Pancreas (tissue), 10 donors: ENCODE data around the gene THAP10. TPM values are rescaled to one million over a fixed set of nuclear protein-coding genes. Genes with fewer than 3 reads are reported as not detected.
A peak's percentile ranks its signal among the peaks of the same experiment; 100 is the strongest.

Source experiments
- ATAC-seq, 4 donors: fragments of 200-7000 bp; cut with Tn5 transposase; one replicate each; pipeline versions ENCODE4 v1.8.0 to v1.9.1; 2020; ENCODE audit warnings: mild to moderate bottlenecking in 4 of 4, moderate library complexity in 4 of 4
- DNase-seq, 6 donors: peaks; one replicate each; pipeline ENCODE4 v3.0.0-alpha.2; 2020
- FAIRE-seq: peaks from 2 replicates; lab custom pipeline; 2012; peaks lifted over from hg19 to GRCh38; lab: Jason Lieb, UNC
- H3K27ac ChIP-seq, 4 donors: fragments of 200-600 bp; sonication (generic); 1 replicate in 3 of 4; 2 replicates in 1 of 4; pipeline versions ENCODE4 v1.5.0 to v1.8.0; 2020
- H3K27me3 ChIP-seq, 4 donors: fragments of 200-600 bp; one replicate each; pipeline ENCODE4 v1.8.0; 2021
- H3K36me3 ChIP-seq, 3 donors: fragments of 200-600 bp; sonication (generic) in 1 of 3; one replicate each; pipeline versions ENCODE4 v1.5.0 to v1.8.0; 2020 to 2021
- H3K4me1 ChIP-seq, 3 donors: fragments of 200-600 bp; one replicate each; pipeline ENCODE4 v1.8.0; 2021
- H3K4me3 ChIP-seq, 4 donors: fragments of 200-600 bp; sonication (generic) in 2 of 4; one replicate each; pipeline versions ENCODE4 v1.5.0 to v1.8.0; 2020 to 2021
- H3K9me3 ChIP-seq, 4 donors: fragments of 200-600 bp; one replicate each; pipeline ENCODE4 v1.8.0; 2021
- WGBS, 2 donors: extraction: QIAGEN DNeasy Blood & Tissue Kit; methylation state at CpG; one replicate each; pipeline ENCODE4 v1.1.7; 2013; 5-methylcytosine and 5-hydroxymethylcytosine counted together
- intact Hi-C, 3 donors: fragments of 100-400 bp; cut with DNase I; formaldehyde crosslinking; loops; one replicate each; pipeline versions ENCODE4 v1.11.1 to v1.14.2; 2022
- polyA plus RNA-seq, 2 donors: library from polyadenylated mRNA; stranded (reverse); fragments of 200-250 nt; gene quantifications; one replicate each; pipeline ENCODE4 v1.2.3, GENCODE V29; 2013
- total RNA-seq, 6 donors: library from RNA; stranded (reverse); fragmentation: NEBNext Ultra II Directional in 4 of 6; extraction: Animal tissue kit (Norgen Biotek cat#: 25700) in 4 of 6; gene quantifications; one replicate each; pipeline versions ENCODE4 v1.2.1 to v1.2.4, GENCODE V29; 2021 to 2023
- TF ChIP-seq, protein P1 (sequence below), 4 donors: fragments of 200-600 bp; sonication (generic) in 3 of 4; IDR thresholded peaks; one replicate each; pipeline versions ENCODE4 v1.5.0 to v1.8.0; 2021; ENCODE audit warnings: antibody characterized with exemption in 4 of 4
- donor health status: healthy with polysubstance abuse.
- donor health status: DM: no; HTN: no; CAD: no; lungs with moderate emphysema.
- donor health status: DM: no; HTN: no; CAD: no.
- donor health status: control.
- donor health status: control.
- donor health status: Bipolar disorder and iron deficiency.
- donor health status: DM: yes; HTN: yes; CAD: no.
- donor health status: DM: no; HTN: no; CAD: no.
- donor health status: DM: no; HTN: no; CAD: no.
- donor health status: DM: yes; HTN: yes; CAD: no.

THAP10 gene
- total and polyA plus RNA-seq, 8 donors, result 0.43 to 2.6 (median 0.87) TPM

DNA sequence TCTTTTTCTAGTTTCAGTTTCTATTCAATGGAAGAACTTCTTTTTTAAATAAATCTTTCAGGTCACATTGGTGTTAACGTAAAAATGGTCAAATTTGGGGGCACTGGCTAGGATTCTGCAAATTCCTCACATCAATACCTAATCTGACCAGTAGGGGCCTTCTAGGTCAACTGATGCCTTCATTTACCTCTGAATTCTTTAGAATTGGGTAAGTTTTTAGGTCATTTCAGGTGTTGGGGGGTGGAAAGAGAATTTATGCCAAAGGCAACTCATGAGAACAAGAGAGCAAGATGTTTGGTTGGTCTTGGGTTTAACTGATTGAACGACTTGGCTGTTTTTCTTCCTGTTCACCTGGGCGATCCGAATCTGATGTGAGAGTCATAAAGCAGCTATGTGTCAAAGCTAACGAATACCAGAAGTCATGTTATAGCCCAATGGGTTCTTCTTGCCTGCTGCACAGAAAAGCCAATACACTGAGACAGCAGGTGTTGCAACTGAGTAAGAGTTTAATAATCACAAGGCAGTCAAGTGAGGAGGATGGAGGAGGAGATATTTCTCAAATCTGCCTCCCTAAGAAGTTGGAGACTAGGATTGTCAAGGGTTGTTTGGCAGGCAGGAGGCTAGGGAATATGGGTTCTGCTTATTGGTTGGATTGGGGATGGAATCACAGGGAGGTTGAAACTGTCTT lies 15.7 kb upstream of the THAP10 start:
- Histone ChIP-seq H3K27me3 (no peaks in the 10 kb centered on the region), H3K27ac (no peak overlapping the region), H3K4me3 (no peak overlapping the region), H3K4me1 (no peaks in the 10 kb centered on the region), H3K9me3 (peaks cover 0 to 4% (median 0%) of the 10 kb centered on the region in 4 donors), H3K36me3 (no peaks in the 10 kb centered on the region)
- TF ChIP-seq, protein P1, sequence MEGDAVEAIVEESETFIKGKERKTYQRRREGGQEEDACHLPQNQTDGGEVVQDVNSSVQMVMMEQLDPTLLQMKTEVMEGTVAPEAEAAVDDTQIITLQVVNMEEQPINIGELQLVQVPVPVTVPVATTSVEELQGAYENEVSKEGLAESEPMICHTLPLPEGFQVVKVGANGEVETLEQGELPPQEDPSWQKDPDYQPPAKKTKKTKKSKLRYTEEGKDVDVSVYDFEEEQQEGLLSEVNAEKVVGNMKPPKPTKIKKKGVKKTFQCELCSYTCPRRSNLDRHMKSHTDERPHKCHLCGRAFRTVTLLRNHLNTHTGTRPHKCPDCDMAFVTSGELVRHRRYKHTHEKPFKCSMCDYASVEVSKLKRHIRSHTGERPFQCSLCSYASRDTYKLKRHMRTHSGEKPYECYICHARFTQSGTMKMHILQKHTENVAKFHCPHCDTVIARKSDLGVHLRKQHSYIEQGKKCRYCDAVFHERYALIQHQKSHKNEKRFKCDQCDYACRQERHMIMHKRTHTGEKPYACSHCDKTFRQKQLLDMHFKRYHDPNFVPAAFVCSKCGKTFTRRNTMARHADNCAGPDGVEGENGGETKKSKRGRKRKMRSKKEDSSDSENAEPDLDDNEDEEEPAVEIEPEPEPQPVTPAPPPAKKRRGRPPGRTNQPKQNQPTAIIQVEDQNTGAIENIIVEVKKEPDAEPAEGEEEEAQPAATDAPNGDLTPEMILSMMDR (IDR thresholded peaks at IDR 0.05), result no peak
- FAIRE-seq (no peak), DNase-seq (no peak), ATAC-seq (no peak)
- intact Hi-C loops, result no loop called here
- WGBS, 2 donors, result 75 to 84% methylated on average over 5 of the region's 5 CpGs

DNA sequence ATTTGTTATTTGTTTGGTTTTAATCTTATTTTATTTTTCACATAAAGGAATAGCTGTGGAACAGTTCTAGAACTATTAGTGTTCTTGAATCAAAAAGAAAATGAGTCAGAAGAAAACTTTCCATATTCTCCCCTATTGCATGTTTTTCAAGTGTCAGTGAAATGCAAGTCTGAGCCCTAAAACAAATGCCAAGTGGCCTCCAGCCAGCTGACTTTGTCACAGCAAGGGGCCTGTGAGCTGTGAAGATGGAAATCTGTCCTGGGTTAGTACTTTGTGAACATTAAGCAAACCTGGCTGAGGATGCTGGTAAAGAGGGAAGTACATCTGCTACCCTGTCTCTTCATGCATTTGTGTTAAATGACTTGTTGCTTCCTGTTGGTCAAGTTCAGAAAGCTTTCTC lies 14.6 kb upstream of the THAP10 start:
- intact Hi-C loops, result no loop called here
- no peak for ATAC-seq
- Histone ChIP-seq H3K4me3 (no peak overlapping the region), H3K9me3 (peaks cover 0 to 4% (median 0%) of the 10 kb centered on the region in 4 donors), H3K36me3 (no peaks in the 10 kb centered on the region), H3K27ac (no peak overlapping the region), H3K27me3 (no peaks in the 10 kb centered on the region), H3K4me1 (no peaks in the 10 kb centered on the region)
- DNase-seq, result no peak
- FAIRE-seq, result no peak
- TF ChIP-seq, protein P1 (IDR thresholded peaks at IDR 0.05), result no peak

DNA sequence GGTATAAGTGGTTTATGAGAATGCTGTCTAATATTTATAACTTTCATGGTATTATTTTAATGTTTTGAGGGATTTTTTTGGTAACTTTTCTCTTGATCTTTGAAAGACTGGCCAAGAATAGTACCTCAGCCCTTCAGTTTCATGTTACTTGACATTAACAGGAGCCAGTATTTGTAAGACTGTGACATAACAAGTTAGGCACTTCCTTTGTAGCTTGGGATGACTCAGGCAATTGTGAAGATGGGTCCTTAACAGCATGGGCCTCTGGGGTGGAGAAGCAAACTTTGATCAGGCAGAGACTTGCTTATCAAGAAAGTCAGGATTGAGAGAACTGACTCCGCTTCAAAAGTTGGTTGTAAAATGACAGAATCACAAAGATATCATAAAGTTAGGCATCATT lies 9.9 kb upstream of the THAP10 start:
- DNase-seq (no peak), FAIRE-seq (no peak), ATAC-seq (no peak)
- Histone ChIP-seq H3K27ac (no peak overlapping the region), H3K36me3 (no peaks in the 10 kb centered on the region), H3K4me1 (no peaks in the 10 kb centered on the region), H3K4me3 (no peak overlapping the region), H3K9me3 (no peaks in the 10 kb centered on the region), H3K27me3 (no peaks in the 10 kb centered on the region)
- WGBS, 2 donors, result 97 to 98% methylated on average over 1 of the region's 1 CpG
- TF ChIP-seq, protein P1 (IDR thresholded peaks at IDR 0.05), result no peak
- intact Hi-C loops, result no loop called here

DNA sequence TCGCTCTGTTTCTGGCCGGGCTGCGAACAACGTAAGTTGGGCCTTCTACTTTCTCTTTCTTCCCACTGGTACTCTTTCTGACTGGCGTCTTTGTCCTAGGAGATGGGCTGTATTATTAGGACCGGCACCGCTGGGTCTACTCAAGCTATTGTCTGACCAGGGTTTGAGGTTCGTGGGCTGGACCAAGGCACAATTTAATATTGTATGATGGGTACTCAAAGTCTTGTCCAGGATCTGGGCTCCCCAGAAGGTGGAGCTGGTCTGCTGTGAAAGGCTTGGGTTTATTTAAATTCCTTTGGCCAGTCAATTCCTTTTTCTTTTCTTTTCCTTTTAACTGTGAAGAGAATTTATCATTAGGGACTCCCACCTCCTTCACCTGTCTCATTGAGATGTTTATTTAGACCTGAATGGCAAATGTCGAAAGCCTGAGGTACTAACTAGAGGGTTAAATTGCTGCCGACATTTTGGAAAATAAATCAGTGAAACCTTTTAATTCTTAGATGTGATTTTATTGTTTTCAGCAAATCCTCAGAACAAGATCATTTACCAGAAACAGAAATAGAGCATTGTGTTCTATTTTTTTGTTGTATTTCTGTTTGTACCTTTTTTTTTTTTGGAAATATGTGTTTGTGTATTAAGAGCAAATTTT lies 803 bp upstream of the THAP10 start:
- H3K9me3 ChIP-seq, result no peaks in the 10 kb centered on the region
- intact Hi-C loops, result no loop called here
- TF ChIP-seq, protein P1 (IDR thresholded peaks at IDR 0.05), result no peak
- H3K27me3 ChIP-seq, result no peaks in the 10 kb centered on the region
- H3K27ac ChIP-seq, result peak overlapping the region in 3 of 4 donors; percentile 27 to 47 (median 45)
- H3K4me1 ChIP-seq, result no peaks in the 10 kb centered on the region
- H3K4me3 ChIP-seq, result peak overlapping the region; percentile 55 to 77 (median 70)
- ATAC-seq, result peak in 3 of 4 donors; percentile 20 to 59 (median 59)
- no peaks in the 10 kb centered on the region for H3K36me3 ChIP-seq
- FAIRE-seq, result no peak
- 3 to 4% methylated on average over 10 of the region's 10 CpGs for WGBS, 2 donors
- peak in 2 of 6 donors; percentile 17 to 56 for DNase-seq

DNA sequence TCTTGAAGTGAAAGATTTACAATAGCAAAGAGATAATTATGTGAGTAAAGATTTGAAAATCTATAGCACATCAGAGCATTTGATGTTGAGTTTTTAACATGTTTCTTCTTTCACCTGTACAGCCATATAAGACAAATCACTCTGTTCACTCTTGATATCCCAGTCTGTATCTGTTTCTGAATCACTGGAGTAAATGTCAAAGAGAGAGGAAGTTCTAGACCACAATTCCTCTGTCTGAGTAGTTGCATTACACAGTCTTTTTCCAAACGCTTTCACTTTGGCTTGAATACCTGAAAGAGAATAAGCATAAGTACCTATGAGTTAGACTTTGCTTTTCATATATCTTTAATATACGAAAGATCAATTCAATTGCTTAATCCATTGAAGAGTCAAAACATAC lies 9.9 kb downstream of the THAP10 start:
- Histone ChIP-seq H3K4me1 (no peaks in the 10 kb centered on the region), H3K27me3 (no peaks in the 10 kb centered on the region), H3K27ac (no peak overlapping the region), H3K36me3 (no peaks in the 10 kb centered on the region), H3K4me3 (no peak overlapping the region), H3K9me3 (no peaks in the 10 kb centered on the region)
- intact Hi-C loops, result no loop called here
- TF ChIP-seq, protein P1 (IDR thresholded peaks at IDR 0.05), result no peak
- 78 to 82% methylated on average over 2 of the region's 2 CpGs for WGBS, 2 donors
- DNase-seq (no peak), FAIRE-seq (no peak), ATAC-seq (no peak)
